COLO668 (cell line): ENCODE data around the gene MAB21L2.

Source experiments
- DNase-seq: peaks from one replicate; lab custom pipeline; 2025; ENCODE audit not compliant: unreplicated experiment; lab: John Stamatoyannopoulos, UW

Gene MAB21L2

DNA sequence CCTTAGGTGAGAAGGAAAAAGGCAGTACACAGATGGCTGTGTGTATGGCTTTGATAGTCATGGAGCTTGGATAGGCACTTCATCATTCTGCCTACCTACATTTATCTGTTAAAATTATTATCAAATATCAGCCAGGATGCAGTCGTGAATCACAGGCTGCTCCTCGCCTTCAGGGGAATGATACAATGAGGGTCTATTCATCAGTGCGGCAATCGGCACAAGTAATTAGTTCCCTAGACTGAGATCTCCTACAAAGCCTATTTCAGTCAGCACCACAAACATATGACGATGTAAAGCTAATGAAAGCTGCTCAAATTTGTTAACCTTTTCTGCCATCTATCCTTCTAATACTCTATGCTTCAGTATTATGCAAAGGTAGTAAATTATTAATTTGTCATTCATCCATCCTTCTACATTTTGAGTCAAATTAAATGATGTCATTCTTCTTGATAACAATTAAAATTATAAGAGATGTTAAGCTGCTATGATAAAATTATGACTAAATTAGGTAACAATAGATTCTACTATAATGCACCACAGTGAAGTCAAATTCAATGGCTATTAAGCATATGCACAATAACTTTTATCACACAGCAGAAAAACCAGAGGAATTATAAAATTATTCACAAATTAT, 19.0 kb downstream of the MAB21L2 start:
- DNase-seq = no peak

DNA sequence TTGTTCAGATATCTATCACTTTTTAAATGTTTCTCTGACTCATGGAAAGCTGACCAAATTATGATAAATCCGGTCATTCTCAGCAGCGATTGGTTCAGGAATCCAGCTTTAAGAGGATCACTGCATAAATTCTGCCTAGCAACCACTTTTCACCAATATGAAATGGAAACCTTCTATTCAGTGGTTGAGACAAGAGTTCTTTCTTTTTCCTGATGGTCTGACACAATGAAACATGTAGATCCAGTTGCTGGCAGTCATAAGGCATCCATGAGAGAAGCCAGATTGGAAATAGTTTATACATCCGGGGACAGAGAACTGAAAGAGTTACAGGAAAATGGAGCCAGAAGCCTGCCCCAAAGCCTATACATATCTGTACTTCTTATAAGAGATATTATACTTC, 27.2 kb downstream of the MAB21L2 start:
- no peak for DNase-seq

DNA sequence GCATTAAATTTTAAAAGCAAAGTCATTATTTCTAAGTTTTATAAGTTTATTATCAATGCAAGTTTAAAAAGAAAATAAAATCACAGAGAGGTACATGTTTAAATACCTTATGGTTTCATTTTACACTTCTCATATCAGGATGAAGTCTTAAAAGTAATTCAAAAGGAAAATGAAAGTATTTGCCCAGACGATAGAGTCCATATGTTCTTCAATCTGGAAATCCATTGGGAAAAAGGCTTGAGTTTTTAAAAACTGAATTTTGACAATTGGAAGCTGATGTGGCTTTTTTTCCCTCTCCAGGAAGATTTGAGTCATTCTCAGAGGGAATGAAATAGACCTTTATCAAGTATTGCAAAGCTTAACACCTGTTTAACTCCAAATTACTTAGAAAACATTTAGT, 37.1 kb downstream of the MAB21L2 start:
- DNase-seq = no peak

DNA sequence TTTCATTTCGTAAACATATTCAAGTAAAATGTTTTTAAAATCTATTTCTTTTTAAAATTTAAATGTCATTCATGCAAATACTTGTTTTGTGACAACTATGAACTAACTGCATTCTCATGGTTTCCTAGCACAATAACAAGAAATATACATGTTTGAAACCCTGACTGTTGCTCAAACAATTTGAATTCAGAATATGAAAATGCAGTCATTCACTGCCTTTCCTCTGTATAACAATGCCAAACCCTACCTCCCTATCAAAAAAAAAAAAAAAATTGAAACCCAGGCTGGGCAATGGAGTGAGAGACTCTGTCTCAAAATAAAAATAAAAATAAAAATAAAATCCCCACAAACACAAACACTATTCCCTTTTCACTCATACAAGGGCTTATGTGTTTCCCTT, 42.1 kb downstream of the MAB21L2 start:
- DNase-seq = no peak

DNA sequence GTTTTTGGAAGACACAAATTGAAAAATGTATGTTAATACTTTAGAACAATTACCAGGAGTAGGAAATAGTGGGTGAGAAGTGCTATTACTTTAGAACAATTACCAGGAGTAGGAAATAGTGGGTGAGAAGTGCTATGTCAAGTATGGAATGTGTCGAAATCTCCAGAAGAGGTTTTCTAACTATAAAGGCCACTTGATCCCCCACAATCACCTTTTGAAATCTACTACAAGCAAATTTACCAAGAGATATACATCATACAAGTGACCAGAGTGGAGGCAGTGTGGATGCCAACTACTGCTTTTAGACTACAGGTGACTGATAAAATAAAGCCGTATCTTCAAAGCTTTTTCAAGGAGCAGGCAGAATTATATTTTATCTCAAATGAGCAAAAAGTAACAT, 43.1 kb downstream of the MAB21L2 start:
- no peak for DNase-seq

DNA sequence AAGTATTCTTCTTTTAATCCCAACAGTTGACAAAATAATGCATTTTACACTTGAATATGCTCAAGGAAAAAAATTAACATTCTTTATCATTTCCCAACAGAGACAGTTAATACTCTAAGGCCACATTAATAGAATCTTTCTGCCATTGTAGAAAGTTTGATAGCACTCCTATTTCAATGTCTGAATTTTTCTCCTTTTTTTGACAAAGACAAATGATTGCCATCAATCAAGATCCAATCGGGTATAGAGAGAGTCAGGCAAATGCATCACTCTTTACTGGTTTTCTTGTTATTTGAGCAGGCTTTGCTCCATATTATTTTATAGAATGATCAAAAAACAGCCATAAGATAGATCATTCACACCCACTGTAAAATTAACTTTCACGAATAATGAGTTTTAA, 46.1 kb downstream of the MAB21L2 start:
- DNase-seq = no peak

DNA sequence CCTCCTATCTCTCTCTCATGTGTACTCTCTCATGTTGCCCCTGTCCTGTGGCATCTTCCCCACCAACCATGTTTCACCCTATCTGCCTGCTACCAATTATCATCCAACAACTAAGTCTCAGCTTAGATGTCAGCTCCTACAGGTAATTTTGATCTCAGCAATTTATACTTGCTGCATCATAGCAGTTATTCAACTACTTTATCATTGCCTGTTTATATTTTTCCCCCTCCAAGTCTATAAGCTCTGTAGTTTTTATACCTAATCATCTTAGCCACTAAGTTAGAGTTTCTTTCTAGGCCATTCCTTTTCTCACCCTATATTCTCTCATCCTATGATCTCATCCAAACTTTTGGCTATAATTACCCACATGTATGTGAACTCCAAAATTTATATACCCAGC, 50.7 kb downstream of the MAB21L2 start:
- no peak for DNase-seq
